HG03097 (cell line): ENCODE measurements around the gene PVALEF.

Experiments
- ATAC-seq: cut with Tn5 transposase; IDR thresholded peaks from one replicate; pipeline ENCODE4 v1.9.1; 2021; ENCODE audit not compliant: unreplicated experiment, low FRiP score

Gene PVALEF

GRCh38 chr17:81231766-81232581 is 66.7 kb downstream of the PVALEF start:
- ATAC-seq: no peak
